ENCODE data around the gene CACNA2D4. TPM values are rescaled to one million over a fixed set of nuclear protein-coding genes. Genes with fewer than 3 reads are reported as not detected.

Gene CACNA2D4
- polyA plus RNA-seq, 1 donor, result 3.3 TPM

- DNase-seq, result no peak
Observed at GRCh38 chr12:1844661-1845409, 73.6 kb downstream of the CACNA2D4 start.

DNA sequence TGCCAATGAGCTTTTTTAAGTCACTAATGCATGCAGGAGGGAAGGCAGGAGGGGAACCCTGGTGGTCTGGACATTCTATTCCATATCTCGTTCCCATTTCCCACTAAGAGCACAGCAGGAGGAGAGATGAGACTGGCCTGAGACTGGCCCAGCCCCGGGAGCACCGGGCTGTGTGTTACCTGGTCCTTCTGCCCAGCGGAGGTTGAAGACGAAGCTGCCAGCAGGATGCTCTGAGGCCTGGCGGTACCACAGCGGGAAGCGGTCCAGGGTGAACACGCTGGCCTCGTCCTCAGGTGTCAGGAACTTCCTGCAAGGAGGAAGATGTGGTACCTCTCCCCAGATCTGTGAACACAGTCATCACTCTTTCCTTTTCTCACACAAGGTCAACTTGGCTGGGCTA lies 74.2 kb downstream of the CACNA2D4 start:
- DNase-seq, result no peak

- DNase-seq, result no peak
Observed at GRCh38 chr12:1843641-1844005, 74.8 kb downstream of the CACNA2D4 start.

GRCh38 chr12:1842905-1843640 lies 75.4 kb downstream of the CACNA2D4 start:
- DNase-seq, result no peak

DNA sequence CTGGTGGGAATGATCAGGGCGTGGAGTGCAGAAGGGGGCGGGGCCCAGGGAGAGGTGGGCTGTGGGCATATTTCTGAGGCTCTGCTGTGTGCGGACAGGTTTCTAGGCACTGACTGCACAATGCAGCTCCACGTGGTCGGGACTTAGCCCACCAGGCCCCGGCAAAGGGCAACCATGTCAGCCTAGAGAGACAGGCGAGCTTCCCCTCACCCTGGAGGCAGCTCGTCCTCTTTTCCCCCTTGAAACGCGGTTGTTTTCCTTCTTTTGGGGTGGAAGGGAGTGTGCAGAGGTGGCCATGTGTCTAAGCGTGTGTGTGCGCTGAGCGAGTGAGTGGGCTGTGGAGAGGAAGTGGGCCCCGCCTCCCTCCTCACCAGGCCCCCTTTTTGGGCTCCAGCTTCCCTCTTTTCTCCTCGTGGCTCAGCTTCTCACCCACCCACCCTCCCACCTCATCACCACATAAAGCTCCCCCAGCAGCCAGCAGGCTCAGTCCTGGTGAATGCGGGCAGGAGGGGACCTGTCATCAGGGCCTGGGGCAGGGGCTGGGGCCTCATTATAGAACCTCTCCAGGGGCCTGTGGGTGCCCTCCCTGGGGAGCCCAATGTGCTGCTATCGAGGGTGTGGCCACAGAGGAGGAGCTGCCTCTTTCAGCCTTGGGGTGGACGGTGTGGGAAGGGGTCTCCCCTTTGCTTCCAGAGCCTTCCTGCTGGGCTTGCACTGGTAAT lies 76.1 kb downstream of the CACNA2D4 start:
- no peak for DNase-seq

DNA sequence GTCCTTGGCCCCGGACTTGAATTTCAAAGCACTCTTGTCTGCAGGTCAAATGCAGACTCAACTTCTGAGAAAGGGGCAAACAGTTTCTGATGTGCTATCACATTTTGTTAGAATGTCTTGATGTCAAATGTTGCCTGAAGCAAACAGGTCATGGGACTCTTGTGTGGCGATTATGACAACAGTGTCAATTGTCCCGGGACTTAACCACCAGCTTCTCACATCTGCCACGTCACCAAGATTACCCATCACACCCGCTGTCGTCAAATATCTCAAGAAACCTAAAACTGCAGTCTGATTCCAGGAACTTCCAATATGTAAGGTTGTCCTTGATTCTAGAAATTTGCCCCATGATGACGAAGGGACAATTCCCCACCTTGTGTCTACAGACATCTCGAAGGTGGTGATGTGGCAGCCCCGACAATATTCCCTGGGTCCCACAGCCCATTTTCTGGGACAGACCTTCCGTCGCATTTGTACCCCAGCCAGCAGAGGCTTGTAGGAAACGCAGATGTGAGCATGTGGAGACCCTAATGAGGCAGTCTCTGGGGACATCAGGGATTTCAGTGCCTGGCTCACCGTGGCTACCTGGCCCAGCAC lies 76.8 kb downstream of the CACNA2D4 start:
- DNase-seq, result no peak

- DNase-seq, result no peak
Observed at GRCh38 chr12:1840981-1841425, 77.4 kb downstream of the CACNA2D4 start.

GRCh38 chr12:1839956-1840951 lies 78.2 kb downstream of the CACNA2D4 start:
- DNase-seq, result no peak

GRCh38 chr12:1839464-1839863 lies 79.0 kb downstream of the CACNA2D4 start:
- DNase-seq, result no peak

GRCh38 chr12:1838994-1839365 lies 79.5 kb downstream of the CACNA2D4 start:
- DNase-seq, result no peak

DNA sequence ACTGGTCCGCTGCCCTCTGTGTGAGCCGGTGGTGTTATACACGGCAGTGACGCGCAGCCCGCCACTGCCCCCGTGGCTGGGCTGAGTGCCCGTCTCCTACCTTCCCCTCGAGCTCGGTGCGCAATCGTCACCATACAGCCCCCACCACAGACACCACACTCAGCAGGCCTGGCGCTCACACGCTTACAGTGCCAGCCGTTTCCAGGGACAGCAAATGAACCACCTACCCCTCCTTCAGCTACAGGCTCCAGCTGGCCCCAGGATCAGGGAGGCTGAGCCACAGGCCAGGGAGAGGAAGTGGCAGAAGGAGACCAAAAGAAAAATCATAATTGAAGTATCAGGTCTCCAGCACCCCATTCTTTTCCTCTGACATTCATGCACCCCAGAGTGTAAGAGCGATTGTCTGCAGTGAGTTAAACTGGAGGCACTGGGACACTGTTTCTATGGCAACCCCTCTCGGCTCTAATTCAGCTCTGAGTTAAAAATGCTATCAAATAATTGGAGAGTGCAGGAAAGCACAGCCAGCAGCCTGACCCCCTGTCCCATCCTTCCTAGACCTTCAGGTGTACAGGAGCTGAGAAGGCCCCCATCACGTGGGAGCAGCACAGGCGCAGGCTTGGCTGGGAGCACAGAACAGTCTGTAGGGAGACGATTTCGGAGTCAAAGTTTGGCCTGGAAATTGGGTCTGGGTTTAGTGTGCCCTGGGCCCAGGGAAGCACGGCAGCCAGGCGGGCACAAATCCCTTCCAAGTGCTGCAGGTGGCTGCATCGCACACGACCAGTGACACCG lies 80.1 kb downstream of the CACNA2D4 start:
- DNase-seq, result no peak

GRCh38 chr12:1837541-1838204 lies 80.8 kb downstream of the CACNA2D4 start:
- DNase-seq, result no peak

- no peak for DNase-seq
Observed at GRCh38 chr12:1836854-1837421, 81.5 kb downstream of the CACNA2D4 start.

GRCh38 chr12:1836241-1836803 lies 82.1 kb downstream of the CACNA2D4 start:
- no peak for DNase-seq

DNA sequence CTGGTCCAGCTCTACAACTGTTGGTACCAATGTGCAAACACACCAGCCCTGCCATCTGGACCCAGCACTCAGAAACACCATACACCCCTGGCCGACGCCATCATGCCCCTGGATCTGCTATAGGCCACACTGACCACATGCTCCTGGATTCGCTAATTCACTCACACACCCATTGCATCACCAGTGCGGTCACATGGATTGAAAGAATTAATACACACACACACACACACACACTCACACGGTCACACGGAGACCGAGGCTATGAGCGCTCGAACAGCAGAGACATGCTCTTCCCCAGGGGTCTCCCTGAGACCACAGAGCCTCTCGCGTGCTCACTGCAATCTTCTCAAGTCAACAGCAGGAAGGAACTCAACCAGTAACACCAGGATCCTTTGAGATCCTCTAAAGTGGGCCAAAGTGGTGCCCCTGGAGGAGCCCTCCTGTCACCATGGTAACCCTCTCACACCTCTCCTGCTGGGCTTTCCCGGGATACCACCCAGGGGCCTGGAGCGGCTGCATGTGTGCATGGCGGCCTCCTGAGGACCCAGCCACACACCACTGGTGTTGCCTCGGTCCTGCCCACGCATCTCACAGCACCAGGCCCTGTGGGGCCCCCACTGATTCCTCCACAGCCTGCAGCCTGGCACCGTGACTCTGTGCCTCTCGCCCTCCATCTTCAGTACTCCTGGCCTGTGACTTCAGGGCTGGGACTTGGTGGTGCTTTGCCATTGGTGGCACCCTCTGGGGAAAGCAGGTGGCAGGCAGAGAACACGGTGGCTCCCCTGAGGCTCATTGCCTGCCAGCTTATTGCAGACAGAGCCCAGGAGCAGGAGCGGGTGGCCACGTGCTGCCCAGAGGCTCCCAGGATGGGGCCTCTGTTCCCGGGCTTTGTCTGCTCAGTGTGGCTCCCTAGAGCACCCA lies 83.0 kb downstream of the CACNA2D4 start:
- DNase-seq, result no peak

DNA sequence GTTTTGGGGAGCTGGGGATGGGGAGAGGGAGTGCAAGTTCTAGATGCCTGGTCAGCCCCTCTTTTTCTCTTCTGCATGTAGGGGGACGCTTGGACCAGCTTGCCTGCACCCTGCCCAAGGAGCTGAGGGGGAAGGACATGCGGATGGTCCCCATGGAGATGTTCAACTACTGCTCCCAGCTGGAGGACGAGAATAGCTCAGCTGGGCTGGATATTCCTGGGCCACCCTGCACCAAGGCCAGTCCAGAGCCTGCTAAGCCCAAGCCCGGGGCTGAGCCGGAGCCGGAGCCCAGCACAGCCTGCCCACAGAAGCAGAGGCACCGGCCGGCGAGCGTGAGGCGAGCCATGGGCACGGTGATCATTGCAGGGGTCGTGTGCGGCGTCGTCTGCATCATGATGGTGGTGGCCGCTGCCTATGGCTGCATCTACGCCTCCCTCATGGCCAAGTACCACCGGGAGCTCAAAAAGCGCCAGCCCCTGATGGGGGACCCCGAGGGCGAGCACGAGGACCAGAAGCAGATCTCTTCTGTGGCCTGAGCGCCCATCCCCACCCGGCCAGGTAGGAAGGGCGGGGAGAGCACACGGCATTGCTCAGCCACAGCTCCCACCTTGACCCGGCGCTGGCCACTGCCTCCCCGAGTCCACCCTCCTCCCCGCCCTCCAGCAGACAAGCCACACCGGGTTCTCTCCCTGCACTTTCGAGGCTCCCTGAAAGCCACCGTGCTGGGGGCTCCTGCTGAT lies 84.1 kb downstream of the CACNA2D4 start:
- no peak for DNase-seq

- DNase-seq, result no peak
Observed at GRCh38 chr12:1833596-1834028, 84.8 kb downstream of the CACNA2D4 start.
